ENCODE results near the gene UBE2D4. TPM values are rescaled to one million over a fixed set of nuclear protein-coding genes. Genes with fewer than 3 reads are reported as not detected.

The UBE2D4 gene
- total RNA-seq, 1 donor from 2014 or later = 6.8 TPM

DNA sequence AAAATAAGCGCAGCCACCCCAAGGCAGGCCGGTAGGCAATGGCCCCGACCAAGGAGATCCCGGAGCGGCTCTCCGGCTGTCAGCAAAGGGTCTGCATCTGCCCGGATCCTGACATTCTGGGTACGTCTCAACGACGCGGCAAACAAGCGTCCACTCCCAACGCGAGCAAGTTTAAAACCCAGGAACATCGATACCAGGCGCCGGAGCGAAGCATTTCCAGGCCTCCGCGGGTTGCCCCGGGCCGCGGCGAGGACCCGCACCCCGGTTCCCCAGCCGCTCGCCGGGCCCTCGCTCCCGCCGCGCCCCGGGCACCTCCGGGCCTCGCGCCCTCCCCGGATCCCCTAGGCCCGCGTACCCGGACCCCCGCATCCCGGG lies 20.3 kb upstream of the UBE2D4 start:
- H3K79me2 ChIP-seq (ENCODE audit: low read depth) = peaks cover 8% of the 10 kb centered on the region
- Mint-ChIP-seq H3K36me3 (no peaks in the 10 kb centered on the region), H3K27me3 (ENCODE audit: insufficient read depth, low read depth) (no peaks in the 10 kb centered on the region), H3K4me1 (peaks cover 10% of the 10 kb centered on the region), H3K9me3 (no peaks in the 10 kb centered on the region), H3K4me3 (peak overlapping the region; percentile 98), H3K27ac (peak overlapping the region; percentile 99)
- no peak overlapping the region for H3K9ac ChIP-seq
- no peaks in the 10 kb centered on the region for H3K36me3 ChIP-seq
- H3K4me3 ChIP-seq = peak overlapping the region; percentile 76
- H2AFZ ChIP-seq (replicated peaks) = peak overlapping the region; percentile 83
- H4K20me1 ChIP-seq (ENCODE audit: low read depth) = peaks cover 8% of the 10 kb centered on the region
- peaks cover 13% of the 10 kb centered on the region for H3F3A ChIP-seq (ENCODE audit: low read depth)
- peaks cover 29% of the 10 kb centered on the region for H3K27me3 ChIP-seq
- no peak overlapping the region for H3K27ac ChIP-seq
- no peak for TF ChIP-seq CTCF (IDR thresholded peaks at IDR 0.05)
- no peak for TF ChIP-seq EZH2 (IDR thresholded peaks at IDR 0.05)
- no peak for TF ChIP-seq EZH2phosphoT487 (IDR thresholded peaks at IDR 0.05)
- DNase-seq (ENCODE audit: low spot score) = peak; percentile 53
- peaks cover 7% of the 10 kb centered on the region for H3K4me1 ChIP-seq
- peak overlapping the region; percentile 94 for H3K4me2 ChIP-seq
- H3K9me3 ChIP-seq (ENCODE audit: low read depth) = no peaks in the 10 kb centered on the region

- no peaks in the 10 kb centered on the region for H3K9me3 ChIP-seq (ENCODE audit: low read depth)
- H2AFZ ChIP-seq (replicated peaks) = peak within 1 kb of the TSS; percentile 83
- H4K20me1 ChIP-seq (ENCODE audit: low read depth) = peaks cover 8% of the 10 kb centered on the region
- Mint-ChIP-seq H3K36me3 (no peaks in the 10 kb centered on the region), H3K9me3 (no peaks in the 10 kb centered on the region), H3K4me3 (peak within 1 kb of the TSS; percentile 98), H3K27ac (peak within 1 kb of the TSS; percentile 99), H3K4me1 (peaks cover 8% of the 10 kb centered on the region), H3K27me3 (ENCODE audit: insufficient read depth, low read depth) (no peaks in the 10 kb centered on the region)
- H3K4me3 ChIP-seq = peak within 1 kb of the TSS; percentile 76
- DNase-seq (ENCODE audit: low spot score) = peak; percentile 79
- peak within 1 kb of the TSS; percentile 94 for H3K4me2 ChIP-seq
- H3K36me3 ChIP-seq = no peaks in the 10 kb centered on the region
- no peak within 1 kb of the TSS for H3K27ac ChIP-seq
- peaks cover 29% of the 10 kb centered on the region for H3K27me3 ChIP-seq
- TF ChIP-seq EZH2 (IDR thresholded peaks at IDR 0.05) (peak; percentile 0), CTCF (IDR thresholded peaks at IDR 0.05) (no peak), EZH2phosphoT487 (IDR thresholded peaks at IDR 0.05) (no peak)
- no peak within 1 kb of the TSS for H3K9ac ChIP-seq
- H3K79me2 ChIP-seq (ENCODE audit: low read depth) = peaks cover 8% of the 10 kb centered on the region
- peaks cover 7% of the 10 kb centered on the region for H3K4me1 ChIP-seq
- H3F3A ChIP-seq (ENCODE audit: low read depth) = peaks cover 13% of the 10 kb centered on the region
Observed at GRCh38 chr7:43906331-43907010, 19.8 kb upstream of the UBE2D4 start, which contains the start of gene URGCP. TSS of gene URGCP (minus strand) at chr7:43906596. CDS start at chr7:43906575, 21 bp downstream.

DNA sequence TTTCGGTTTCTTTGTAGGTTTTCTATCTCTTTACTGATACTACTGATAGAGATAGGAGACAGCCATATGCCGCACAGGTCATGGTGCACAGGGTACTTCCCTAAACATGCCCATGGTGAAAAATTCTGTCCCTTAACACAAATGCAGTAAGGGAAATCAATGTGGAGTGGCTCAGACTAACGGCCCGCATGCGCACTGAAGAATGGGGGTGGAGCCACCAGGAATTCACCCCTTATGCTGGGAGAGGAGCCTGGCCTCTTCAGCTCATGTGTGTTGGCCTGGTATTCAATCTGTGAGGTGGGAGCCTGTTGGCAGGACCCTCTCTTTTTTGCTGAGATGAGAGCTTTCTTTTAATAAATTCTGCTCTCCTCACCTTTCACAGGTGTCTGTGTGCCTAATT lies 11.4 kb upstream of the UBE2D4 start:
- Mint-ChIP-seq H3K4me1 (peaks cover 7% of the 10 kb centered on the region), H3K36me3 (peaks cover 2% of the 10 kb centered on the region), H3K4me3 (no peak overlapping the region), H3K27ac (no peak overlapping the region), H3K9me3 (peaks cover 15% of the 10 kb centered on the region), H3K27me3 (ENCODE audit: insufficient read depth, low read depth) (peaks cover 5% of the 10 kb centered on the region)
- H2AFZ ChIP-seq (replicated peaks) = no peak overlapping the region
- no peak overlapping the region for H3K4me3 ChIP-seq
- H3K4me2 ChIP-seq = no peak overlapping the region
- H3K9ac ChIP-seq = no peak overlapping the region
- no peaks in the 10 kb centered on the region for H3K27me3 ChIP-seq
- no peaks in the 10 kb centered on the region for H3K79me2 ChIP-seq (ENCODE audit: low read depth)
- TF ChIP-seq CTCF (IDR thresholded peaks at IDR 0.05) = no peak
- no peaks in the 10 kb centered on the region for H4K20me1 ChIP-seq (ENCODE audit: low read depth)
- no peak overlapping the region for H3K27ac ChIP-seq
- no peaks in the 10 kb centered on the region for H3K9me3 ChIP-seq (ENCODE audit: low read depth)
- no peak for DNase-seq (ENCODE audit: low spot score)
- no peaks in the 10 kb centered on the region for H3K4me1 ChIP-seq
- no peaks in the 10 kb centered on the region for H3F3A ChIP-seq (ENCODE audit: low read depth)
- H3K36me3 ChIP-seq = no peaks in the 10 kb centered on the region
